Measurements from ENCODE around the gene CPNE5. TPM values are rescaled to one million over a fixed set of nuclear protein-coding genes. Genes with fewer than 3 reads are reported as not detected.

CPNE5 gene
- total and polyA plus RNA-seq, 2 donors (not counting 1 experiment from before 2014, with no cell fraction given), result 0.02 TPM; not detected in 1

- Histone ChIP-seq H4K20me1 (ENCODE audit: control insufficient read depth, extremely low read depth, insufficient read depth, low read length) (no peaks in the 10 kb centered on the region), H3K9me3 (ENCODE audit: control insufficient read depth, insufficient read depth, low read depth, low read length) (no peaks in the 10 kb centered on the region), H2AFZ (ENCODE audit: low read length) (no peak overlapping the region), H3K36me3 (ENCODE audit: control insufficient read depth, insufficient read depth, low read length) (no peaks in the 10 kb centered on the region), H3K4me1 (ENCODE audit: control insufficient read depth, extremely low read depth, insufficient read depth, low read length) (no peaks in the 10 kb centered on the region), H3K27ac (ENCODE audit: insufficient read depth, low read length) (no peak overlapping the region), H3K27me3 (ENCODE audit: control insufficient read depth, insufficient read depth, low read length) (no peaks in the 10 kb centered on the region), H3K4me3 (replicated peaks in 1 of 4; ENCODE audit: control extremely low read depth in 1 of 4, insufficient read depth in 1 of 4, low read depth in 3 of 4, low read length in 4 of 4) (no peak overlapping the region), H3K4me2 (ENCODE audit: extremely low read depth, insufficient read depth, low read length) (no peak overlapping the region), H3K79me2 (ENCODE audit: control insufficient read depth, insufficient read depth, low read length) (no peaks in the 10 kb centered on the region), H3K9ac (ENCODE audit: insufficient read depth, low read length) (no peak overlapping the region)
- TF ChIP-seq EZH2 (IDR thresholded peaks at IDR 0.05; ENCODE audit: low read length, missing control alignments) (no peak), CTCF (conservative IDR thresholded peaks at IDR 0.05 in 1 of 2, IDR thresholded peaks at IDR 0.05 in 1 of 2; ENCODE audit: low read depth in 1 of 2, low read length in 2 of 2) (no peak)
- DNase-seq (ENCODE audit: low read depth in 2 of 2), result peak; percentile 64 to 95
Observed at GRCh38 chr6:36827261-36828079, 11.8 kb downstream of the CPNE5 start.

- no peaks in the 10 kb centered on the region for H4K20me1 ChIP-seq (ENCODE audit: control insufficient read depth, extremely low read depth, insufficient read depth, low read length)
- H3K4me1 ChIP-seq (ENCODE audit: control insufficient read depth, extremely low read depth, insufficient read depth, low read length), result no peaks in the 10 kb centered on the region
- no peaks in the 10 kb centered on the region for H3K36me3 ChIP-seq (ENCODE audit: control insufficient read depth, insufficient read depth, low read length)
- no peak overlapping the region for H3K4me3 ChIP-seq (replicated peaks in 1 of 4; ENCODE audit: control extremely low read depth in 1 of 4, insufficient read depth in 1 of 4, low read depth in 3 of 4, low read length in 4 of 4)
- no peak overlapping the region for H3K4me2 ChIP-seq (ENCODE audit: extremely low read depth, insufficient read depth, low read length)
- DNase-seq (ENCODE audit: low read depth in 2 of 2), result no peak
- H3K9ac ChIP-seq (ENCODE audit: insufficient read depth, low read length), result no peak overlapping the region
- H3K27ac ChIP-seq (ENCODE audit: insufficient read depth, low read length), result no peak overlapping the region
- no peaks in the 10 kb centered on the region for H3K79me2 ChIP-seq (ENCODE audit: control insufficient read depth, insufficient read depth, low read length)
- TF ChIP-seq EZH2 (IDR thresholded peaks at IDR 0.05; ENCODE audit: low read length, missing control alignments), result no peak
- no peak for TF ChIP-seq CTCF (conservative IDR thresholded peaks at IDR 0.05 in 1 of 2, IDR thresholded peaks at IDR 0.05 in 1 of 2; ENCODE audit: low read depth in 1 of 2, low read length in 2 of 2)
- H3K27me3 ChIP-seq (ENCODE audit: control insufficient read depth, insufficient read depth, low read length), result no peaks in the 10 kb centered on the region
- H3K9me3 ChIP-seq (ENCODE audit: control insufficient read depth, insufficient read depth, low read depth, low read length), result no peaks in the 10 kb centered on the region
- no peak overlapping the region for H2AFZ ChIP-seq (ENCODE audit: low read length)
Observed at GRCh38 chr6:36826520-36827227, 12.6 kb downstream of the CPNE5 start.

GRCh38 chr6:36825994-36826393, 13.2 kb downstream of the CPNE5 start:
- H3K9me3 ChIP-seq (ENCODE audit: control insufficient read depth, insufficient read depth, low read depth, low read length), result no peaks in the 10 kb centered on the region

More at GRCh38 chr6:36825994-36826393, 13.2 kb downstream of the CPNE5 start:
- no peaks in the 10 kb centered on the region for H3K36me3 ChIP-seq (ENCODE audit: control insufficient read depth, insufficient read depth, low read length)
- no peaks in the 10 kb centered on the region for H3K4me1 ChIP-seq (ENCODE audit: control insufficient read depth, extremely low read depth, insufficient read depth, low read length)
- TF ChIP-seq EZH2 (IDR thresholded peaks at IDR 0.05; ENCODE audit: low read length, missing control alignments) (no peak), CTCF (conservative IDR thresholded peaks at IDR 0.05 in 1 of 2, IDR thresholded peaks at IDR 0.05 in 1 of 2; ENCODE audit: low read depth in 1 of 2, low read length in 2 of 2) (no peak)
- H3K4me2 ChIP-seq (ENCODE audit: extremely low read depth, insufficient read depth, low read length), result no peak overlapping the region
- no peak overlapping the region for H3K9ac ChIP-seq (ENCODE audit: insufficient read depth, low read length)
- no peaks in the 10 kb centered on the region for H4K20me1 ChIP-seq (ENCODE audit: control insufficient read depth, extremely low read depth, insufficient read depth, low read length)
- H2AFZ ChIP-seq (ENCODE audit: low read length), result no peak overlapping the region
- DNase-seq (ENCODE audit: low read depth in 2 of 2), result no peak
- no peak overlapping the region for H3K27ac ChIP-seq (ENCODE audit: insufficient read depth, low read length)
- H3K4me3 ChIP-seq (replicated peaks in 1 of 4; ENCODE audit: control extremely low read depth in 1 of 4, insufficient read depth in 1 of 4, low read depth in 3 of 4, low read length in 4 of 4), result no peak overlapping the region
- H3K79me2 ChIP-seq (ENCODE audit: control insufficient read depth, insufficient read depth, low read length), result no peaks in the 10 kb centered on the region
- no peaks in the 10 kb centered on the region for H3K27me3 ChIP-seq (ENCODE audit: control insufficient read depth, insufficient read depth, low read length)
